Mucosa of rectum (tissue), 2 donors: ENCODE data around the gene GLYR1.

Experiments used
- H3K27ac ChIP-seq, 2 donors: one replicate each; pipeline ENCODE4 v1.7.0; 2013; ENCODE audit warnings: inconsistent platforms in 2 of 2, low read depth in 2 of 2, low read length in 2 of 2
- H3K27me3 ChIP-seq, 2 donors: one replicate each; pipeline ENCODE4 v1.7.0; 2013; ENCODE audit warnings: low read length in 2 of 2; ENCODE audit not compliant: control insufficient read depth in 2 of 2, insufficient read depth in 2 of 2
- H3K36me3 ChIP-seq, 2 donors: one replicate each; pipeline ENCODE4 v1.7.0; 2013; ENCODE audit warnings: low read length in 2 of 2; ENCODE audit not compliant: control insufficient read depth in 2 of 2, insufficient read depth in 2 of 2
- H3K4me1 ChIP-seq, 2 donors: one replicate each; pipeline ENCODE4 v1.7.0; 2013; ENCODE audit warnings: low read length in 2 of 2, mild to moderate bottlenecking in 1 of 2; ENCODE audit not compliant: control insufficient read depth in 2 of 2, insufficient read depth in 2 of 2
- H3K4me3 ChIP-seq, 2 donors: one replicate each; pipeline ENCODE4 v1.7.0; 2013; ENCODE audit warnings: low read length in 2 of 2
- H3K9ac ChIP-seq, 2 donors: one replicate each; pipeline ENCODE4 v1.7.0; 2013; ENCODE audit warnings: low read length in 2 of 2, low read depth in 1 of 2, mild to moderate bottlenecking in 1 of 2
- H3K9me3 ChIP-seq, 2 donors: one replicate each; pipeline ENCODE4 v1.7.0; 2013; ENCODE audit warnings: low read length in 2 of 2; ENCODE audit not compliant: control insufficient read depth in 2 of 2
- donor health status: healthy.
- donor health status: Normal muscosa, but diverticular disease.

The GLYR1 gene

GRCh38 chr16:4831616-4832015 lies 15.5 kb downstream of the GLYR1 start:
- Histone ChIP-seq H3K9ac (no peak overlapping the region), H3K4me1 (peaks cover 24 to 37% of the 10 kb centered on the region in 2 donors), H3K27me3 (no peaks in the 10 kb centered on the region), H3K4me3 (no peak overlapping the region), H3K9me3 (no peaks in the 10 kb centered on the region), H3K36me3 (peaks cover 47 to 53% of the 10 kb centered on the region in 2 donors), H3K27ac (no peak overlapping the region)

DNA sequence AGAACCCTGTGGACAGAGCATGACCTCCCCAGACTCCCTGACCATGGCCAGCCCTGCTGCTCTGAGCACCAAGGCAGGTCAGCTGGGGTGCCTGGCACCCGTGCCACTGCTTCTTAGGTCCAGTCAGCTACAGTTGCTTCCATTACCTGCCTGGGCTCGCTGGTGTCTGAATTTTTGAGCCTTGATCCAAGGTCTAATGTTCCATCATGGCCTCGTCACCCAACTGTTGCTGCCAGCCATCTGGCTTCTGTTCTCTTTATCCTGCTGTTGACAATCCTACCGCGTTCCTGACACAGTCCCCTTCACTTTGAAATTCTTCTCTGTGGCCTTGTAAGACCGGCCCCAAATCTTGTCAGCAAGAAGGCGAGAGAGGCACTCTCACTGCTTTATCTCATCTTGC lies 16.7 kb downstream of the GLYR1 start:
- Histone ChIP-seq H3K4me3 (no peak overlapping the region), H3K27me3 (no peaks in the 10 kb centered on the region), H3K4me1 (peaks cover 24 to 37% of the 10 kb centered on the region in 2 donors), H3K36me3 (peaks cover 47 to 57% of the 10 kb centered on the region in 2 donors), H3K9ac (no peak overlapping the region), H3K9me3 (no peaks in the 10 kb centered on the region), H3K27ac (no peak overlapping the region)

DNA sequence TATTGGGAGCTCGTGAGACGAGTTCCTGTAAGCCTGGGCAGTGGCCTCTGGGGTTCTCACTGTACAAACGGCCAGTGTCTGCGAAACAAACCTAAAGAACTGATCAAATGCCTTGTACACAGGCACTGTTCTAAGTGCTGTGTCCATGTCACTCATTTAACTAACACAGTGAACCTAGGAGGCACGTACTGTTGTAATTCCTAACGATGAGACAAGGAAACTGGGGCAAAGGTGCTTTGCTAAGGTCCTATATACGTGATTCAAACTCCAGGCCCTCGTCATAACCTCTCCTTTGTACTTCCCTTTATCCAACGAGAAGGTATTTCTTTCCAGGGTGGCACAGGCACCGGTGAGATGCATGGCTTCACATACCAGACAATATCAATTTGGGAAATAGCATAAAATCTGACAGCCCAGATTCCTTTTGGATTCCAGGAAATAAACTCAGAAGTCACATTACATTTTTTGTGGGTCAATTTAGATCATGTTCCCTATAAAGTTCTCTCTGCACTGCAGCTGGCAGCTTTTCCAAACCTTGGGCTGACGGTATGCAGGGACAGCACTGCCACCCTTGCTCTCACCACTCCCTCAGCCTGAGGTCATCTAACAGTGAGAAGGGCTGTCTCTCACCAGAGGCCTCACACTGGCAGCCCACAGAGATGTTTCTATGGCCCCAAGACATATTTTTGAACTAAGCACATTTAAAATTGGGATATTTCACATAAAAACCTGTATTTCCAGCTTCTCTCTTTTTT lies 18.3 kb downstream of the GLYR1 start:
- Histone ChIP-seq H3K9ac (peak overlapping the region in 1 of 2 donors; percentile 7), H3K36me3 (peaks cover 58 to 71% of the 10 kb centered on the region in 2 donors), H3K27ac (peak overlapping the region; percentile 26 to 72), H3K4me3 (no peak overlapping the region), H3K4me1 (peaks cover 21 to 34% of the 10 kb centered on the region in 2 donors), H3K9me3 (no peaks in the 10 kb centered on the region), H3K27me3 (no peaks in the 10 kb centered on the region)

DNA sequence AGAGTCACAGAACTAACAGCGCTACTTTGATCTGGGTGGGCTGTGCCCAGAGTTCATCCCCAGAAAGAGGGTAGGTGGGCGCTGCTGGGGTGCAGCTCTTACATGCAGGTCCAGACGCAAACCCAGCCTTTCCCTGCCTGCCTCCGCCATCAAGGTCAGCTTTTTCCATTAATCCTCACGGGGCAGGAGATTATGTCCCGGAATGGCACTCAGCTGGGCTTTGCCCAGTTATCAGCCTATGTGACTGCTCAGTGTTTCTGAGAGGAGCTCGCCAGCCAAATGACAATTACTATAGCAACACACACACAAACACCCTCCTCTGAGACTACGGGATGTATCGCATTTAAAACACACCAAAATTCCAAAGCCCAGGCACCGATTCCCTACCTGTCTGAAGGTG lies 20.1 kb downstream of the GLYR1 start:
- Histone ChIP-seq H3K9ac (no peak overlapping the region), H3K9me3 (no peaks in the 10 kb centered on the region), H3K27ac (no peak overlapping the region), H3K27me3 (no peaks in the 10 kb centered on the region), H3K4me3 (no peak overlapping the region), H3K36me3 (peaks cover 60 to 75% of the 10 kb centered on the region in 2 donors), H3K4me1 (peaks cover 5 to 16% of the 10 kb centered on the region in 2 donors)

DNA sequence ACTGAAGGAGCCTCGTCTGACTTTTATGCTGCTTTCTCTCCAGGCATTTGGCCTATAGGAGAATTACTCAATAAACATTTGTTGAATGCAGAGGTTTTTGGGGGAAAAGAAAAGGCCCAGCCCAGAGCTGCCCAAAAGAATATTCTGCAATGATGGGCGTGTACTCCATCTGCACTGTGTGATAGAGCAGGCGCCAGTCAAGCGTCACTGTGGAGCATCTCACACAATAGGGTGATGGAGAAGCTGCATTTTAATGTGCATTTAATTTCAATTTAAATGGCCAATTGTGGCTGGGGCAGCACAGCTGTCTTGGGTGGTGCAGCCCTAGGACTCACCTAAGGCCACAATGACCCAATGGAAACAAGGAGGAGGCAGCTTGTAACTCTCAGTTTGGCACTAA lies 20.6 kb downstream of the GLYR1 start:
- Histone ChIP-seq H3K9ac (no peak overlapping the region), H3K4me3 (no peak overlapping the region), H3K27ac (no peak overlapping the region), H3K9me3 (no peaks in the 10 kb centered on the region), H3K36me3 (peaks cover 58 to 75% of the 10 kb centered on the region in 2 donors), H3K27me3 (no peaks in the 10 kb centered on the region), H3K4me1 (peaks cover 4 to 16% of the 10 kb centered on the region in 2 donors)

DNA sequence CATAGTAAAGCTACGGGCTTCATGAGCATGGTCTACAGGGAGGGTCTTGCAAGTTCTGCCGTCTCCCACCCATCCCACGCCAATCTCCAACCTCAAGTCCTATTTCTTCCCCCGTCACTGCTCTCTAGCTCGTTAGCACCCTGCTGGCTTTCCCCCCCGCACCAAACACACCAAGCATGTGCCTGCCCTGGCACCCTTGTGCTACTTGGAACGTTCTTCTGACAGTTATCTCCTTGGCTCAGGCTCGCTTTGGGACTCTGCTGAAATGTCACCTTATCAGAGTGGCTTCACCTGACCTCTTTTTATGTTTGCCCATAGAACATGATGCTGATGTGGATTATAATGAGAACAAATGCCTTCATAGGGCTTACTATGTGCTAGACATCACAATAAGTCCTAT lies 21.9 kb downstream of the GLYR1 start:
- Histone ChIP-seq H3K27me3 (no peaks in the 10 kb centered on the region), H3K4me1 (peaks cover 4 to 16% of the 10 kb centered on the region in 2 donors), H3K9ac (no peak overlapping the region), H3K27ac (no peak overlapping the region), H3K4me3 (no peak overlapping the region), H3K9me3 (no peaks in the 10 kb centered on the region), H3K36me3 (peaks cover 55 to 72% of the 10 kb centered on the region in 2 donors)

DNA sequence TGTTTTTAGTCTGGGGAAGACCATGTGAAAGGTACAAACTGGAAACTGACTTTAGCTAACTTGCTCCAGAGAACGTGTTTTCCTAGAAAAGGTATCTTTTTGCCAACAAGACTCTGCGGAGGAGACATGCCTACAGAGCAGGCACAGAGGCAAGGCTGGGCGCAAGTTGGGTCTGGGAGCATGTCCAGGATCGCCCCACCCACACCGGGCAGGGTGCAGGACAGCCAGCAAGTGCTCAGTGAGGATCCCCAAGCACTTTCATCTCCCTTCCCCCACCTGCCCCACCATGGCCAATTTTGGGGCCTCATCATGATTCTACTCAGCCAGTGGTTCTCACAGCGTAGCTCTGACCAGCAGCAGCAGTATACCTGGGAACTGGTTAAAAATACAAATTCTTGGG lies 26.4 kb downstream of the GLYR1 start:
- no peak overlapping the region for H3K4me3 ChIP-seq
- no peaks in the 10 kb centered on the region for H3K9me3 ChIP-seq
- peaks cover 57 to 64% of the 10 kb centered on the region in 2 donors for H3K36me3 ChIP-seq
- H3K9ac ChIP-seq, result no peak overlapping the region
- H3K27ac ChIP-seq, result no peak overlapping the region
- no peaks in the 10 kb centered on the region for H3K27me3 ChIP-seq
- H3K4me1 ChIP-seq, result no peaks in the 10 kb centered on the region

DNA sequence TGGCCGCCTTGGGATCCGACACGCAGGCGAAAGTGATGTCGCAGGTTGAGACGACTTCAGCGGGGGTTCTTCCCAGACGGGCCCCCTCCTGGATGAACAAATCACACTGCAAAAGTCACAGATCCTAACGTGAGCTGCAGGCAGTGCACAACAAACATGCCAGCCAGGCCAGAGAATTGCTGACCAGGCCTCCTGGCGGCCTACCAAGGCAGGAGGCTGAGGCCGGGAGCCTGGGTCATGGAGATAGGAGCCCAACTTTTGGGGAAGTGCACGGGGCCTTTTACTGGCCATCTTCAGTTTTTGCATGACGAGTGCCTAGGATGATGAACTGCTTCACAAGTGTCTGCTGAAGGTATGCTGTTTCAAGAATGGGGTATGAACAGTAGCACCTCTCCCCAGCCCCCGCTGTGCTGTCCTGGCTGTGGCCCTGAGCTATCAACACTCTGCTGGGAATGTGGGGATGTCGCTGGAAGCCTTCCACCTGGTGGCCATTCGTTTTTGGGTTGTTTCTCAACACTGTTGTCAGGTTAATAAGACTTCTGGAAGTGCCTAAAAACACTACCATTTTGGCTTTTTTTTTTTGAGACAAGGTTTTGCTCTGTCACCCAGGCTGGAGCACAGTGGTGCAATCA lies 32.4 kb downstream of the GLYR1 start:
- no peak overlapping the region for H3K27ac ChIP-seq
- H3K4me1 ChIP-seq, result no peaks in the 10 kb centered on the region
- H3K9ac ChIP-seq, result no peak overlapping the region
- H3K27me3 ChIP-seq, result no peaks in the 10 kb centered on the region
- no peaks in the 10 kb centered on the region for H3K9me3 ChIP-seq
- H3K36me3 ChIP-seq, result peaks cover 54 to 58% of the 10 kb centered on the region in 2 donors
- H3K4me3 ChIP-seq, result no peak overlapping the region

DNA sequence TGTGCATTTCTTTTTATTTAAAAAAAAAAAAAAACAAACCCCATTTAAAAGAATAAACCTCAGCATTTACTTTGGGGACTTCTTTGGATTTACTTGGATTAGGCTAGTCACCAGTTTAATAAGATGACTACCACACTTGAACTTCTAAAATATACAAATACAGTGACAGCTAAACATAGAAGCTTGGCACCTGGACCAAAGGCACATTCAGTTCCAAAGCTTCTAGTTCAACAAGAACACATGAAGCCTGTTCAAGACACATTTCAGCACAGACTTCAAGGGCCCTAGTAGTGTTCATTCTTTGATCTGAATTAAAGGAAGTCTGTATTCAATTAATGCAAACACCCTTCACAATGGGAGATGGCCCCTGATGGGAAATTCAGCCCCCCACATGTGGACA lies 33.0 kb downstream of the GLYR1 start:
- Histone ChIP-seq H3K27me3 (no peaks in the 10 kb centered on the region), H3K9me3 (no peaks in the 10 kb centered on the region), H3K27ac (no peak overlapping the region), H3K4me1 (no peaks in the 10 kb centered on the region), H3K9ac (no peak overlapping the region), H3K4me3 (no peak overlapping the region), H3K36me3 (peaks cover 51 to 53% of the 10 kb centered on the region in 2 donors)

DNA sequence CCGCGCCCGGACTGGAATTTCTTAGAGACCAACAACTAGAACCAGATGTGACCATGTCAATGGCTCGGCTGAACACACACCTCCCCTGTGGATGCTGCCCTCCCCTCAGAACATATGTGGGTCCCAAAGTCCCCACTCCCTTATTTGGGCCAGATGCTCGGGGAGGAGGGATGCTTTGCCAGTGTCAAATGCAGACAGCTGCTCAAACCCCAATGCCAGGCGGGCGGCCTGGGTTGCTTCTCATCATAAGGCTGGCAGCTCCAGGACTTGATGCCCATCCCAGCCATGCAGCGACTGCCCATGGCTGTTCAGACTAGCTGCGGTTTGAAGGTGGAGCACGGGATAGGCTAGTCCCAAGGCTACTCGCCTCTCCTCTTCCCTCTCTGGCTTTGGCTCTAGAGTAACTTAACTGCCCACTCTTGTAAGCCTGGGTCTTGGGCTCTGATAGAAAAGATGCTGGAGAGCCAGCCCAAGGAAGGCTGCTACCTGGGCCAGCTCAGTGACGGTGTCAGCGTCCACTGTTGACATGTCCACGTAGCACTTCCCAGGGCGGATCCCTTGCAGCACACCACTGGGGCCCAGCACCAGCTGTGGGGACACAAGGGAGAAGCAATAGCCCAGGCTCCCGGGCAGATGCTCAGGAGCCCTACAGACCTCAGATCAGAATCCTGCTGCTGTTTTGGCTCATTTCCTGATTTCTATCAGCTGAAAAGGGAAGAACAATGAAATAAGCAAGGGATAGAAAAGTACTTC lies 33.7 kb downstream of the GLYR1 start:
- Histone ChIP-seq H3K36me3 (peaks cover 47 to 53% of the 10 kb centered on the region in 2 donors), H3K27ac (no peak overlapping the region), H3K4me3 (no peak overlapping the region), H3K9ac (no peak overlapping the region), H3K9me3 (no peaks in the 10 kb centered on the region), H3K4me1 (no peaks in the 10 kb centered on the region), H3K27me3 (no peaks in the 10 kb centered on the region)
